ENCODE results near the gene ITGA3.

The ITGA3 gene

DNA sequence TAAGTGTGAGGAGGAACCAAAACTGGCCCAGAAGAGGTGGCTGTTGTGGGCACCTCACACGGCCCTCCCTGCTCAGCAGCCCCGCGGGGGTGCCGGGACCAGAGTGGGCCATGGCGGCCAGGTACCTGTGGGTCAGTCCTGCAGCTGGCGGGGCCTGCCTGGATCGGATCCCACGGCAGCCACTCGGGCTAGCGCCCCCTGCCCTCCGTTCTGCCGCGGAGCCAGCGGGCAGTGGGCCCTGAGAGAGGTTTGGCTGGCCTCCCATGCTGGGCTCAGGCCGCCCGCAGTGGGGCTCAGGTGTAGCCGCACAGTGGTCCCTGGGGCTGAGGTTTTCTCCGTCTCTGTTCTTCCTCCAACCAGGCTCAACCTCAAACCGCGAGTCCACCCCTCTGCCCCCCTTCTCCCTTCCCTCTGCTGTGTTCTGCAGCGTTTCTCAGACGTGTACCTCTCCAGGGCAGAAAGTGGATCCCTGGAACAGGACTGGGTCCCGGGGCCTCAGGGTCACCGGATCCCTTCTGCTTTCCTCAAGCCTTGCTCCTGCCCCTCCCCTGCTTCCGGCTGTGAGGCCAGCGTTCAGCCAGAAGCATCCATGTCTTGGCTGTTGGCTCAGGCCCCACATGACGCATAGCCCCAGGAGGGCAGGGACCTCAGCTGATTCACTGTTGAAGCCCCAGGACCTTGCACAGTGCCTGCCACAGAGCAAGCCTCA lies 28.6 kb upstream of the ITGA3 start:
- Histone ChIP-seq H3K9me3 (ENCODE audit: insufficient read depth, low read length, severe bottlenecking) (peaks cover 17% of the 10 kb centered on the region), H3K9ac (ENCODE audit: low read depth, low read length) (no peak overlapping the region), H3K36me3 (ENCODE audit: insufficient read depth, low read length) (no peaks in the 10 kb centered on the region), H3K27ac (ENCODE audit: low read length) (no peak overlapping the region), H3K4me2 (ENCODE audit: insufficient read depth, low read length) (no peak overlapping the region), H3K79me2 (ENCODE audit: insufficient read depth, low read length) (no peaks in the 10 kb centered on the region), H2AFZ (ENCODE audit: low read depth, low read length) (no peak overlapping the region), H3K4me1 (ENCODE audit: insufficient read depth, low read length) (peaks cover 8% of the 10 kb centered on the region; the same call in 1 of the 2 replicates), H3K4me3 (ENCODE audit: low read depth in 1 of 2, low read length in 2 of 2) (no peak overlapping the region), H3K27me3 (ENCODE audit: insufficient read depth, low read length, poor library complexity) (peaks cover 3% of the 10 kb centered on the region), H4K20me1 (ENCODE audit: insufficient read depth, low read length) (peaks cover 9% of the 10 kb centered on the region)
- TF ChIP-seq, protein P1, sequence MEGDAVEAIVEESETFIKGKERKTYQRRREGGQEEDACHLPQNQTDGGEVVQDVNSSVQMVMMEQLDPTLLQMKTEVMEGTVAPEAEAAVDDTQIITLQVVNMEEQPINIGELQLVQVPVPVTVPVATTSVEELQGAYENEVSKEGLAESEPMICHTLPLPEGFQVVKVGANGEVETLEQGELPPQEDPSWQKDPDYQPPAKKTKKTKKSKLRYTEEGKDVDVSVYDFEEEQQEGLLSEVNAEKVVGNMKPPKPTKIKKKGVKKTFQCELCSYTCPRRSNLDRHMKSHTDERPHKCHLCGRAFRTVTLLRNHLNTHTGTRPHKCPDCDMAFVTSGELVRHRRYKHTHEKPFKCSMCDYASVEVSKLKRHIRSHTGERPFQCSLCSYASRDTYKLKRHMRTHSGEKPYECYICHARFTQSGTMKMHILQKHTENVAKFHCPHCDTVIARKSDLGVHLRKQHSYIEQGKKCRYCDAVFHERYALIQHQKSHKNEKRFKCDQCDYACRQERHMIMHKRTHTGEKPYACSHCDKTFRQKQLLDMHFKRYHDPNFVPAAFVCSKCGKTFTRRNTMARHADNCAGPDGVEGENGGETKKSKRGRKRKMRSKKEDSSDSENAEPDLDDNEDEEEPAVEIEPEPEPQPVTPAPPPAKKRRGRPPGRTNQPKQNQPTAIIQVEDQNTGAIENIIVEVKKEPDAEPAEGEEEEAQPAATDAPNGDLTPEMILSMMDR (IDR thresholded peaks at IDR 0.05; ENCODE audit: borderline replicate concordance, extremely low read depth, low read length, poor library complexity, severe bottlenecking), result no peak
- no peak for TF ChIP-seq EZH2 (IDR thresholded peaks at IDR 0.05; ENCODE audit: borderline replicate concordance, low read depth, low read length, severe bottlenecking)
- DNase-seq, result peak; percentile 53
- ATAC-seq (ENCODE audit: insufficient read depth, low read depth), result peak; percentile 91

DNA sequence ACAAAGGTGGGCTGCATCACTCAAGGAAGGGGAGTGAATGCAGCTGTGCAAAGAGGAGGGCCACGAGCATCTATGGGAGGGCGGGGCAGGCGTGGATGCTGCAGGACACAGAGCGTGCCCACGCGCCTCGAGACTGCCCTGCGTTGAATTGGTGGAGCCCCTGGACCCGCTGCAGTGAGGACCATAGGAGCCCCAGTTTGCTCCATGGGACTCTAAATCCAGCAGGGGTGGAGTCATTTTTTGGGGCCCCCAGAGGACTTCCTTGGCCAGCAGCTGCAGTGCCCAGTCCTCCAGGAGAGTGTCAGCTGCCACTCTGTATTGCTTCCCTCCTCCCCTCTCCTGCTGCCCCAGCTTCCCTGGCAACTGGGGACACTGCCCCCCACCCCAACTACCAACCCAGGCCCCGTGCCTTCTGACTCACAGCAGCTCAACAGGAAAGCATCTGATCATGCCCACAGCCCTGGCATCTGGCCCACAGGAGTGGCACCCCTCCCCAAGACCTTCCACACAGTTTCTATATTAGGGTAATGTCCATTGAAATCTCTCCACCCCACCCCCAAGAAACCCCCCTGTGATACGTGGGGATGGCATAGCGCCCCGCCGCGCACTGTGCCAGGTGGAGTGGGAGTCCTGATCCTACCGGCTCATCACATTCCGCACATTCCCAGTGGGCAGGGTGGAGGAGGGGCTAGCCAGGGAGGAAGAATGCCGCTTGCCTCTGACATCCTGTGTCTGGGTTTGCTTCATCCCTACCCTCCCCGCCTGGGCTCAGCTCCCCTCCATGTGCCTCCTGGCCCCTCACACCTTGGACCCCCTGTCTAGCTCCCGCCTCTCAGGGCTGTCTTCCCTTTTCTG lies 27.8 kb upstream of the ITGA3 start:
- TF ChIP-seq, protein P1 (IDR thresholded peaks at IDR 0.05; ENCODE audit: borderline replicate concordance, extremely low read depth, low read length, poor library complexity, severe bottlenecking), result no peak
- Histone ChIP-seq H3K27ac (ENCODE audit: low read length) (no peak overlapping the region), H3K9ac (ENCODE audit: low read depth, low read length) (no peak overlapping the region), H3K4me3 (ENCODE audit: low read depth in 1 of 2, low read length in 2 of 2) (no peak overlapping the region), H4K20me1 (ENCODE audit: insufficient read depth, low read length) (peaks cover 9% of the 10 kb centered on the region), H2AFZ (ENCODE audit: low read depth, low read length) (no peak overlapping the region), H3K4me1 (ENCODE audit: insufficient read depth, low read length) (peaks cover 8% of the 10 kb centered on the region; the same call in 1 of the 2 replicates), H3K4me2 (ENCODE audit: insufficient read depth, low read length) (no peak overlapping the region), H3K9me3 (ENCODE audit: insufficient read depth, low read length, severe bottlenecking) (peaks cover 17% of the 10 kb centered on the region), H3K36me3 (ENCODE audit: insufficient read depth, low read length) (no peaks in the 10 kb centered on the region), H3K79me2 (ENCODE audit: insufficient read depth, low read length) (no peaks in the 10 kb centered on the region), H3K27me3 (ENCODE audit: insufficient read depth, low read length, poor library complexity) (peaks cover 3% of the 10 kb centered on the region)
- no peak for ATAC-seq (ENCODE audit: insufficient read depth, low read depth)
- no peak for DNase-seq

DNA sequence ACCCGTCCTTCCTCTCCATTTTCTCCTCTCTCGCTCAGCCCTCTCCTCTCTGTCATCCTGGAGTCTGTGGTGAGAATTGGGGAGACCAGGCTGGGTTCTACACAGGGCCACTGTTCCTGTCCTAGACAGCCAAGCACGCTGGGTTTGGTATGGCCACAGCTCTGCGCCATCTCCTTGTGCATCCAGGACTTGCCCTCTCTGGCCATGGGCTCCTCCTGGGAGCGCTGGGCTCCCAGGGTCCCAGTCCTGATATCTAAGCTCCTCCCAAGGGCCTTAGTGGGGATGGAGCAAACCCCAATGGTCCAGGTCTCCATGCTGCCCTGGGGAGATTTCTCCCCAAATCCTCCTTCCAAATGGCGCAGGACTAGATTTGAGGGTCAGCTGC lies 27.2 kb upstream of the ITGA3 start:
- no peak overlapping the region for H3K9ac ChIP-seq (ENCODE audit: low read depth, low read length)
- ATAC-seq (ENCODE audit: insufficient read depth, low read depth), result no peak
- H3K27ac ChIP-seq (ENCODE audit: low read length), result no peak overlapping the region
- TF ChIP-seq, protein P1 (IDR thresholded peaks at IDR 0.05; ENCODE audit: borderline replicate concordance, extremely low read depth, low read length, poor library complexity, severe bottlenecking), result no peak
- TF ChIP-seq EZH2 (IDR thresholded peaks at IDR 0.05; ENCODE audit: borderline replicate concordance, low read depth, low read length, severe bottlenecking), result no peak
- H3K79me2 ChIP-seq (ENCODE audit: insufficient read depth, low read length), result no peaks in the 10 kb centered on the region
- peaks cover 12% of the 10 kb centered on the region for H3K9me3 ChIP-seq (ENCODE audit: insufficient read depth, low read length, severe bottlenecking)
- peaks cover 9% of the 10 kb centered on the region for H4K20me1 ChIP-seq (ENCODE audit: insufficient read depth, low read length)
- H3K4me3 ChIP-seq (ENCODE audit: low read depth in 1 of 2, low read length in 2 of 2), result no peak overlapping the region
- no peak for DNase-seq
- peaks cover 3% of the 10 kb centered on the region for H3K27me3 ChIP-seq (ENCODE audit: insufficient read depth, low read length, poor library complexity)
- no peak overlapping the region for H2AFZ ChIP-seq (ENCODE audit: low read depth, low read length)
- H3K4me1 ChIP-seq (ENCODE audit: insufficient read depth, low read length), result peaks cover 8% of the 10 kb centered on the region; the same call in 1 of the 2 replicates
- no peaks in the 10 kb centered on the region for H3K36me3 ChIP-seq (ENCODE audit: insufficient read depth, low read length)
- H3K4me2 ChIP-seq (ENCODE audit: insufficient read depth, low read length), result no peak overlapping the region

Measured in DND-41 (cell line).